ENCODE measurements around the gene PNN. TPM values are rescaled to one million over a fixed set of nuclear protein-coding genes. Genes with fewer than 3 reads are reported as not detected.
"Not testable (repeated sequence)": the region's sequence is repeated elsewhere in the genome, so short reads cannot be mapped to it uniquely, and the experiment has no call there.

PNN gene
- total and polyA plus RNA-seq, 2 of the 8 experiments (the other 6 are each of a cell fraction or from before 2014, with no cell fraction given), result 27.5 to 121 TPM

- H3K4me1 ChIP-seq (replicated peaks in 1 of 4; ENCODE audit: control insufficient read depth in 3 of 4, insufficient read depth in 4 of 4, low read length in 3 of 4), result peaks cover 0 to 10% (median 4%) of the 10 kb centered on the region in 4 experiments; a peak in 4 of 7 replicates
- FAIRE-seq; H3K27ac ChIP-seq (ENCODE audit: low read depth, low read length); H2AFZ ChIP-seq (ENCODE audit: low read length); H3K27me3 ChIP-seq (replicated peaks in 1 of 4; ENCODE audit: control insufficient read depth in 3 of 4, extremely low read depth in 1 of 4, insufficient read depth in 3 of 4, low read length in 3 of 4); H2BK12ac ChIP-seq (ENCODE audit: low read depth, low read length); H3K9me3 ChIP-seq (ENCODE audit: insufficient read depth in 2 of 2, low read depth in 1 of 2, low read length in 1 of 2); CTCF ChIA-PET (ENCODE audit: partially characterized antibody); H3K79me1 ChIP-seq (ENCODE audit: low read depth, low read length); DNase-seq (ENCODE audit: low read depth in 1 of 2, low spot score in 2 of 2); H2BK20ac ChIP-seq (ENCODE audit: low read length); H3K4me3 ChIP-seq (ENCODE audit: extremely low read depth in 1 of 4, insufficient read depth in 2 of 4, low read depth in 3 of 4, low read length in 4 of 4); H3K18ac ChIP-seq (ENCODE audit: extremely low read depth, low read length); H3K56ac ChIP-seq (replicated peaks; ENCODE audit: insufficient read length, low read depth, low read length); H4K20me1 ChIP-seq (replicated peaks in 1 of 2; ENCODE audit: control insufficient read depth in 1 of 2, insufficient read depth in 2 of 2, low read length in 2 of 2); H4K91ac ChIP-seq (replicated peaks; ENCODE audit: insufficient read length, low read length); H4K8ac ChIP-seq (ENCODE audit: extremely low read depth, insufficient read depth, low read length); H2BK5ac ChIP-seq (ENCODE audit: low read depth, low read length); H3K14ac ChIP-seq (ENCODE audit: insufficient read length); H3K23ac ChIP-seq (ENCODE audit: insufficient read length); H2BK120ac ChIP-seq (replicated peaks; ENCODE audit: low read depth, low read length); H4K5ac ChIP-seq (ENCODE audit: insufficient read length, low read depth, low read length); H3K4me2 ChIP-seq (ENCODE audit: insufficient read depth in 1 of 2, low read depth in 2 of 2, low read length in 2 of 2); H2BK15ac ChIP-seq (ENCODE audit: low read length); H3K23me2 ChIP-seq (ENCODE audit: low read depth, low read length); H3K4ac ChIP-seq (replicated peaks; ENCODE audit: insufficient read length, low read depth, low read length); H2AK5ac ChIP-seq (ENCODE audit: low read depth, low read length); H3K9ac ChIP-seq (replicated peaks in 1 of 4; ENCODE audit: extremely low read depth in 1 of 4, low read depth in 3 of 4, low read length in 3 of 4): not testable (repeated sequence)
- peak in 1 of 2 experiments; percentile 44; a peak in 1 of 3 replicates for TF ChIP-seq POLR2A (IDR thresholded peaks at IDR 0.05; ENCODE audit: control extremely low read depth in 1 of 2, low read depth in 2 of 2, low read length in 2 of 2)
- 91% methylated on average over 4 of the region's 5 CpGs; no CpG with 5 or more reads in 1 of the 2 experiments for WGBS, 2 experiments (ENCODE audit: extremely low coverage in 1 of 2, insufficient coverage in 1 of 2, insufficient read length in 1 of 2, insufficient replicate concordance in 2 of 2, low coverage in 1 of 2, low lambda C conversion rate in 2 of 2, missing lambda C conversion rate in 1 of 2)
- POLR2A ChIA-PET (ENCODE audit: partially characterized antibody), result interaction anchor here (1.0 to 13.8 kb wide), 6 partner anchors 10 to 83 kb away, joined by 3 to 219 read pairs (median 5); partner anchors contain the start of genes PNN and TRAPPC6B
- peaks cover 26 to 64% (median 48%) of the 10 kb centered on the region in 4 experiments for H3K36me3 ChIP-seq (ENCODE audit: control insufficient read depth in 2 of 4, insufficient read depth in 4 of 4, low read length in 3 of 4)
- peaks cover 0 to 20% of the 10 kb centered on the region in 2 experiments; a peak in 3 of 4 replicates for H3K79me2 ChIP-seq (ENCODE audit: control insufficient read depth in 1 of 2, insufficient read depth in 2 of 2, low read length in 2 of 2)
Observed at GRCh38 chr14:39183685-39184003, 8.6 kb downstream of the PNN start.
